Measurements from ENCODE around the gene MTHFD1.

The MTHFD1 gene

GRCh38 chr14:64503434-64504309 lies 115.5 kb downstream of the MTHFD1 start, which contains the start of gene ZBTB25:
TSS of gene ZBTB25 (minus strand) at chr14:64503838. CDS start at chr14:64490533, 13,305 bp downstream.
- DNase-seq: peak; percentile 94
- no peaks in the 10 kb centered on the region for H3K9me3 ChIP-seq (ENCODE audit: severe bottlenecking)
- H3K27me3 ChIP-seq (ENCODE audit: insufficient read depth, low read depth, severe bottlenecking): no peaks in the 10 kb centered on the region
- TF ChIP-seq CTCF (IDR thresholded peaks at IDR 0.05; ENCODE audit: low read depth, low read length): no peak
- peak within 1 kb of the TSS; percentile 89 for H3K4me3 ChIP-seq (ENCODE audit: low read depth, low read length)
- H3K36me3 ChIP-seq: peaks cover 8% of the 10 kb centered on the region
- peak within 1 kb of the TSS; percentile 99 for H3K27ac ChIP-seq

DNA sequence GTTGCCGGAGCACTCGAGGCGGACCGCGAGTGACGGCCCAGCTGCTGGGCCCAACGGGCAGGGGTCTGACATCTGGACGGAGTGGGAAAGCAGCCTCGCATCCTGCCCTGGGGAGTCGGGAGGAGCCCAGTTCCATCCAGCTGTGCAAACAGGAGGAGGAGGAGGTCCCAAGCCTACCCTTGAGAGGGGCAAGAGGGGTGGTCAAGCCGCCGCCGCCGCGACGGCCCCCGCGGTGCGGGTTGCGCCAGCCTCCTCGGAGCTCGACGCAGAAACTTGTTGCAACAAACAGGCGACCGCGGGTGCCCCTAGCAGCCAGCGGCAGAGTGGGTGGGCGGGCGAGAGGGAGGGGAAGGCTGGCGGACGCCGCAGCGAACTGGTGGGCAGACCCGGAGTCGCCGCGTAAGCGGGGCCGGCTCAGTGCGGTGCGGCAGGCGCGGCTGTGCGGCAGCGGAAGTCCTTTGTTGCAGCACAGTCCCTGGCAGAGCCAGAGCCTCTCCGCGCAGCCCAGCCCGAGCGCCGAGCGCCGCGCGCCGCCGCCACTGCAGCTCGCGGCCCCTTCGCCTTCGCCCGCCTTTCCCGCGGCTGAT lies 116.2 kb downstream of the MTHFD1 start, which contains the start of gene ZBTB1:
ZBTB1 (plus strand) TSS at position 461 of the 587 bp plus-strand sequence. CDS start 16,735 bp downstream, outside the sequence.
- DNase-seq: peak; percentile 84
- Histone ChIP-seq H3K4me3 (ENCODE audit: low read depth, low read length) (peak within 1 kb of the TSS; percentile 89), H3K27me3 (ENCODE audit: insufficient read depth, low read depth, severe bottlenecking) (no peaks in the 10 kb centered on the region), H3K27ac (peak within 1 kb of the TSS; percentile 99), H3K9me3 (ENCODE audit: severe bottlenecking) (no peaks in the 10 kb centered on the region), H3K36me3 (peaks cover 3% of the 10 kb centered on the region)
- TF ChIP-seq CTCF (IDR thresholded peaks at IDR 0.05; ENCODE audit: low read depth, low read length): no peak

GRCh38 chr14:64504897-64505794 lies 117.0 kb downstream of the MTHFD1 start:
- H3K9me3 ChIP-seq (ENCODE audit: severe bottlenecking): no peaks in the 10 kb centered on the region
- no peaks in the 10 kb centered on the region for H3K27me3 ChIP-seq (ENCODE audit: insufficient read depth, low read depth, severe bottlenecking)
- TF ChIP-seq CTCF (IDR thresholded peaks at IDR 0.05; ENCODE audit: low read depth, low read length): no peak
- H3K36me3 ChIP-seq: peaks cover 3% of the 10 kb centered on the region
- H3K4me3 ChIP-seq (ENCODE audit: low read depth, low read length): peak overlapping the region; percentile 89
- H3K27ac ChIP-seq: peak overlapping the region; percentile 99
- peak; percentile 88 for DNase-seq

DNA sequence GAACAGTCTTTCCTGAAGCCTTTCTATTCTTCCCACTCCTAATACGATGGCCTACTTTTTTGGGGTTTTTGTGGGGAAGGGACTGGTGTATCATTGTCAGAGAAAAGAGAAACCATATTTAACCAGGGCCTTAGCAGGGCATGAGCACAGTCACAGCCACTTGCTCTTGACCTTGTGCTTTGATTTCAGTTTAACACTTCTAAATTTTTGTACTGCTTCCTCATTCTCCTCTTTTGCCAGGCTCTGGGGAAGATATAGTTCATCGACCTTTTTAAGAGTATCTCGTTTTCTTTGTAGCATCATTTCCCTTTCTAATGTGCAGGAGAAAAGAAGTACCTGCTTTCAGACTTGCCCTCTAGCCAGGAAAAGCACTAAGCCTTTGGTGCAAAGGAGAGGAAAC lies 118.6 kb downstream of the MTHFD1 start:
- no peak for TF ChIP-seq CTCF (IDR thresholded peaks at IDR 0.05; ENCODE audit: low read depth, low read length)
- H3K36me3 ChIP-seq: peaks cover 3% of the 10 kb centered on the region
- H3K27ac ChIP-seq: no peak overlapping the region
- no peaks in the 10 kb centered on the region for H3K9me3 ChIP-seq (ENCODE audit: severe bottlenecking)
- no peak overlapping the region for H3K4me3 ChIP-seq (ENCODE audit: low read depth, low read length)
- H3K27me3 ChIP-seq (ENCODE audit: insufficient read depth, low read depth, severe bottlenecking): no peaks in the 10 kb centered on the region
- DNase-seq: no peak

DNA sequence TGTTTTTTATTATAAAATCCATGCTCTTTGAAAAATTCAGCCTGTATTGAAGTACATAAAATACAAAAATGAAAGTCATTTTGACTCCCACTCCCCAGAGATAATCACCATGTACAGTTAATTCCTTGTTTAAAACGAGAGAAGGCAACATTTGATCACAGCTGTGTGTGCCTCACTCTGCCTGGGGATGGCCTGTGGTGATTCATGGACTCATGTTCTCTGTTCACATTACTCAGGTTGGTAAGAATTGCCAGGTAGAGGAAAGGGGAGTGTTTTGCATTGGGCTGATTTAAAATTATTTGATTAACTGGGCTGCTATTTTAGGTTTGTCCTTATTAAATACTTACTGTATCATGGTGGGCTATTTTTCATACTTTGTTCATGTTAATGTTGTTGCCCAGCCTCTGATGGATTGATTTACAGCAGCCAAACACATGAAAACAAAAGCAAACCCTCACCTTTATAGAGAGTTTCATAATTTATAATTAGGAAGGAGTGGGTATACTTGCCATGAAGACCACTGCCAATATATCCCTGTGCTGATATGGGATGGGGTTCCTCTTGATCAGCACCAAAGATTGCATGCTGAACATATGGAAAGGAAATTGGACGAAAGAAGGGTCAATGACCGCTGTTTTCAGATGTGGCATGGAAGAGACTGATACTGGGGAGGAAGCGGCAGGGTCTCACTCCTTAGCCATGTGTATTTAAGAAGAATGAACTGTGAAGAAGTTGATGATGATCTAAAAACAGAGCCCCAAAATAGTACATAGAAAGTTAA lies 119.4 kb downstream of the MTHFD1 start:
- Histone ChIP-seq H3K36me3 (peaks cover 3% of the 10 kb centered on the region), H3K9me3 (ENCODE audit: severe bottlenecking) (no peaks in the 10 kb centered on the region), H3K4me3 (ENCODE audit: low read depth, low read length) (no peak overlapping the region), H3K27ac (no peak overlapping the region), H3K27me3 (ENCODE audit: insufficient read depth, low read depth, severe bottlenecking) (no peaks in the 10 kb centered on the region)
- DNase-seq: no peak
- TF ChIP-seq CTCF (IDR thresholded peaks at IDR 0.05; ENCODE audit: low read depth, low read length): no peak

All from WERI-Rb-1 (cell line).